Measurements from ENCODE around the gene CTTN. TPM values are rescaled to one million over a fixed set of nuclear protein-coding genes. Genes with fewer than 3 reads are reported as not detected.

Gene CTTN
- 89.0 and 121 TPM in 2 replicates for total RNA-seq (2014; rRNA removed; shearing (Covaris generic))

- in situ Hi-C loops (cut with HindIII; ENCODE audit: low sequenced_read_pairs) = no loop called here
Measured at GRCh38 chr11:70397983-70398833, at the start of gene CTTN. CTTN (plus strand) TSS chr11:70398529; CDS start chr11:70407298, 8,769 bp downstream.

GRCh38 chr11:70348608-70349007 lies 49.7 kb upstream of the CTTN start:
- in situ Hi-C loops (cut with HindIII; ENCODE audit: low sequenced_read_pairs) = no loop called here
- DNase-seq (ENCODE audit: low spot score) = no peak

More at GRCh38 chr11:70397983-70398833, at the start of gene CTTN:
- peak; percentile 74 for DNase-seq (ENCODE audit: low spot score)

GRCh38 chr11:70351646-70352045 lies 46.7 kb upstream of the CTTN start:
- in situ Hi-C loops (cut with HindIII; ENCODE audit: low sequenced_read_pairs) = no loop called here
- DNase-seq (ENCODE audit: low spot score) = no peak

DNA sequence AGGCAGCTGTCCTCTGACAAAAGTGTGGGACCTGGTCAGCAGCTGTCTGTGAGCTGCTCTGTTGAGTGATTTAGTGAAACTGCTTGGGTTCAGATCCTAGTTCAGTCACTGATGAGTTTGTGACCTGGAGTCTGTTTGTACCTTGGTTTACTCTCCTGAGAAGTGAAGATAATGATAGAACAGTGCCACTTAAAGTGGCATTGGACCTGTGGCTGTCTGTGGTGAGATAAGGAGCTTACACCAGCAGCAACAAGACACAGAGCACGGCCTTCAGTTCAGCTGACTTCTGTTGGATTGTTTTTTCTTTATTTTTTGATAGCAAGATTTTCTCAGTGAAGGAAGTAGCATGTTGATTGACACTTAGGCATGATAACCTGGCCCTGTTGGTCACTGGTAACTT lies 46.2 kb upstream of the CTTN start:
- in situ Hi-C loops (cut with HindIII; ENCODE audit: low sequenced_read_pairs) = no loop called here

GRCh38 chr11:70352601-70353000 lies 45.7 kb upstream of the CTTN start:
- in situ Hi-C loops (cut with HindIII; ENCODE audit: low sequenced_read_pairs) = no loop called here

More for the DNA sequence above, 46.2 kb upstream of the CTTN start:
- no peak for DNase-seq (ENCODE audit: low spot score)

DNA sequence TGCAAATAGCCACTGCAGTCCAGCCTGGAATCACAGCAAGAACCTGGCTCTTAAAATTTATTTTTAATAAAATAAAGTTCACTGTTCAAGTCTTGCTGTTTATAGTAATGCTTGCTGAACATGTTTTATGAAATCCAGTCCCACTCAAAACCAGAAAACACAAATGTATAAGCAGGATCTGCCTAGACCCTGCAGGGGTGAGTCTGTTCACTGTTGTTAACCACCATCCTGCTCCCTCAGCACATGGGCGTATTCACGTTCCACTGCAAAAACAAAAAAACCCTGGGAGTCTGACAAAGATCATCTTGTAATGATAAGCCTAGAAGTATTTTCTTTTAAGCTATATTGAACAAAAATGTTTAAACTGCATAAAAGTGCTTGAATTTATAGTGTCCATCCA lies 45.0 kb upstream of the CTTN start:
- DNase-seq (ENCODE audit: low spot score) = no peak
- in situ Hi-C loops (cut with HindIII; ENCODE audit: low sequenced_read_pairs) = no loop called here

More at GRCh38 chr11:70352601-70353000, 45.7 kb upstream of the CTTN start:
- DNase-seq (ENCODE audit: low spot score) = no peak

DNA sequence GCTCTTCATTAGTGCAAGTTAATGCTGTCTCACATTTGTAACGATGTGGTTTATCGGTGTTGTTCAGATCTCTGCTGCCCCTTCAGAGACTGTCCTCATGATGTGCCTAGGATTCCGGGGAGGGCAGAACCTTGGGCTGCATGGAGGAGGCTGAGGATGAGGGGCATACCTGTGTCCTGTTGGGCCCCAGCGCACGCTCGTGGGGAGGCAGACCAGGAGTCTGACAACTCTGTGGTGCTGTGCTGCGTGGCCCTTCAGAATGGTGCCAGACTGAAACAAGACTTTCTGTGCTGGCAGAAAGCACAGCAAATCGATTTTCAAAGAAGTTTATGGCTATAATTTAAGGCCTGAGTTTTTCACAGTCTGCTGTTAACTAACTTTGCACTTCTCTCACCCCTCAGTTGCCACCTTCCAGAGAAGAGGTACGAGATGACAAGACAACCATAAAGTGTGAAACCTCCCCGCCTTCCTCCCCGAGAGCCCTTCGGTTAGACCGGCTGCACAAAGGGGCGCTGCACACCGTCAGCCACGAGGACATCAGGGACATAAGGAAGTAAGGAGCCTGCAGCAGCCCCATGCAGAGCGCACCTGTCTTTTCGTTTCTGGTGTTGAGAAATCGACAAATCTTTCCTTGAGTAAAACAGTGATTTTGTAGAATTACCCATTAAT lies 44.3 kb upstream of the CTTN start:
- in situ Hi-C loops (cut with HindIII; ENCODE audit: low sequenced_read_pairs) = no loop called here
- no peak for DNase-seq (ENCODE audit: low spot score)

GRCh38 chr11:70354629-70355028 lies 43.7 kb upstream of the CTTN start:
- in situ Hi-C loops (cut with HindIII; ENCODE audit: low sequenced_read_pairs) = no loop called here
- DNase-seq (ENCODE audit: low spot score) = no peak

DNA sequence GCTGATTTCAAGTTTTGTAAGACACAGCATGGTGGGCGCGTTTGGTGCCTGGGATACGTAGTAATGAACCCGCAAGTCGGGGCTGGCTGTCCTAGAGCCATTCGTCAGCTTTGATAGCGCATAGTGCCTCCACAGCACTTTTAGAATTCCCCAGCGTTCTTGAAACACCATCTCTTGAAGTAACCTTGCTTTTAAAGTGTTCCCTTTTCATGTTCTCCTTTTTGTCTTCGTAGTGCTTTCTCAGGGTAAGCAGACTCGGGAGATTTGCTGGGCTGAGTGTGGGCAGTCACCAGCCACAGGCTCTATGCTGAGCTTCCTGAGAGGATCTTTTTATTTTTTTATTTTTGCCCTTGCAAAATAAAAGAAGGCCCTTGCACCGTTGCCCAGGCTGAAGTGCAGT lies 39.6 kb upstream of the CTTN start:
- in situ Hi-C loops (cut with HindIII; ENCODE audit: low sequenced_read_pairs) = no loop called here
- DNase-seq (ENCODE audit: low spot score) = no peak

GRCh38 chr11:70359451-70360205 lies 38.7 kb upstream of the CTTN start:
- in situ Hi-C loops (cut with HindIII; ENCODE audit: low sequenced_read_pairs) = no loop called here

DNA sequence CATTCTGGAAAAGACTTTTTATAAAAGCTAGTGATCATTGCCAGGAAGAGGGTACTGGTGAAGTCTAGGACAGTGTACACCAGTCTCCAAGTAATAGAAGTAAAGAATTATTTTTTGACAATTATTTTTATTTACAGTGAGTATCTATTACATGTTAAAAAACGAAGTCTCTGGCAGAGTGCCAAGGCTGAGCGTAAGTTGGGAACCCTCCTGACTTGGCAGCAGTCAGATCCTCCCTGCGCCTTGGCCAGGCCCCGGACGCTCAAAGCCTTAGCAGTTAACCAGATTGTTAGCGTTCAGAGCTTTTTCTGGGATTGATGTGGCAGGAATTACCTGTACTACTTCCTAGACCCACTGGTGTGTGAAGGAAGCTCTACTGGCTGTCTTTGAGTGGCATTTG lies 38.1 kb upstream of the CTTN start:
- in situ Hi-C loops (cut with HindIII; ENCODE audit: low sequenced_read_pairs) = no loop called here
- no peak for DNase-seq (ENCODE audit: low spot score)

More at GRCh38 chr11:70359451-70360205, 38.7 kb upstream of the CTTN start:
- DNase-seq (ENCODE audit: low spot score) = no peak

- in situ Hi-C loops (cut with HindIII; ENCODE audit: low sequenced_read_pairs) = no loop called here
- DNase-seq (ENCODE audit: low spot score) = no peak
Measured at GRCh38 chr11:70364178-70364577, 34.2 kb upstream of the CTTN start.

DNA sequence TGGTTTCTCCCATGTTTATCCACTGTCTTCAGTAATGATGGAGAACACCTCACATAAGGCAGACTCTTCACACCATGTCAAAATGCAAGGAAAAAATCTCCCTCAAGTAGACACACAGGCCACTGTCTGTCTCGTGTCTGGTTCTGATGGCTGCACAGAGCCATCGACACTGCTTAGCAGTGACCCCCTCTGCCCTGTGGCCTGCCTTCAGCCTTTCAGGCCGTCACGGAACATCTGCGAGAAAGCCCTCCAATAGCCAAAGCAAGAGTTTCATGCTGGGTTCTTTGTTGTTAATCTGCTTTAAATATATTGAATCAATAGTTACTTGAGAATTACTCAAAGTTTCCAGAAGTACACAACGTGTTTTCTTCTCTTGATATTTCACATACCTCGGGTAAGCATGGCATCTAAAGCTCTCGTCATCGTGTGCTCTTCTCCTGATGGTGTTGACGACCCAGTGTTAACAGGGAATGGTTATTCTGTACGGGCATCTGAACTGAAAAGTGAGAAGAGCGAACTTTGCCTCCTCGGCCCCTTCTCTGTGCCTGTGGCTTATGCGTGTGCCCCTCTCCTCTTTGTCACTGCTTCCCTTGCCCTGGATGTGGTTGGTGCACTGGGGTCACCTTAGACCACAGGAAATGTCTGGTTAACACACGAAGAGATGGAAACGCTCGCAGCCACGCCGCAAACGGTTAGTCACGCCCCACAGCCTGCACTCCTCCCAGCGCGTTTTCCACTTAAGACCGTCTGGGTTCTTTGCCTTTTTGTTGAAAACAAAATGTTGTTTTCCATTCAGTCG lies 33.4 kb upstream of the CTTN start:
- no peak for DNase-seq (ENCODE audit: low spot score)
- in situ Hi-C loops (cut with HindIII; ENCODE audit: low sequenced_read_pairs) = no loop called here

DNA sequence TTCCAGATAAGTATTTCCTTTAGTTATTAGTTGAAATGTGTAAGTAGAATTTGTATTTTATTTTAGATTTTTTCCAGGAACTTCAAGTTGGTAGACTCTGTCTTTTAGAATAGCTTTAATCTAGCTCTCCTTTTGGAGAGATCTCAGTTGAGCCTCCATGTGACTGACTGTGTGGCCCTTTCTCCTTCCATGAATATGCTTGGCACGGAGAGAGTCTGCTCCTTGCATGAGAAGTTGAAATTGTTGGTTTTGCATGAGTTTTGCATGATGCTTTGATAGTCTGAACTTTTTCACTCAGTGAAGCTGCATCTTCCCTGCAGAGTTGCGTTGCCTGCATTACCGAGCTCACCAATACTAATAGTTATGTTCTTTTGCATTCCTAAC lies 32.8 kb upstream of the CTTN start:
- in situ Hi-C loops (cut with HindIII; ENCODE audit: low sequenced_read_pairs) = no loop called here
- no peak for DNase-seq (ENCODE audit: low spot score)

- in situ Hi-C loops (cut with HindIII; ENCODE audit: low sequenced_read_pairs) = no loop called here
- peak; percentile 60 for DNase-seq (ENCODE audit: low spot score)
Measured at GRCh38 chr11:70367071-70367470, 31.3 kb upstream of the CTTN start.

DNA sequence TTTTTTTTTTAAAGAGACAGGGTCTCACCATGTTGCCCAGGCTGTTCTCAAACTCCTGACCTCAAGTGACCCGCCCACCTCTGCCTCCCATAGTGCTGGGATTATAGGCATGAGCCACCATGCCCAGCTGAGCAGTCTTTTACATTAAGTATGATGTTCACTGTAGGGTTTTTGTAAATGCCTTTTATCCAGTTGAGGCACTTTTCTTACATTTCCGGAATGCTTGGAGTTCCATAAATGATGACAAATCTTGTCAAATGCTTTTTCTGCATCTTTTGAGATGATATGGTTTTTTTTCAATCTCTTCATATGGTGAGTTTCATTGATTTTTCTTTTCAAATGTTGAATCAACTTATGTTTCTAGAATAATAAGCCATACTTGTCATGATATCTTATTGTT lies 29.4 kb upstream of the CTTN start:
- in situ Hi-C loops (cut with HindIII; ENCODE audit: low sequenced_read_pairs) = no loop called here
- DNase-seq (ENCODE audit: low spot score) = no peak

GRCh38 chr11:70371241-70371640 lies 27.1 kb upstream of the CTTN start:
- DNase-seq (ENCODE audit: low spot score) = no peak
- in situ Hi-C loops (cut with HindIII; ENCODE audit: low sequenced_read_pairs) = no loop called here

- DNase-seq (ENCODE audit: low spot score) = no peak
- in situ Hi-C loops (cut with HindIII; ENCODE audit: low sequenced_read_pairs) = no loop called here
Measured at GRCh38 chr11:70372076-70372475, 26.3 kb upstream of the CTTN start.

DNA sequence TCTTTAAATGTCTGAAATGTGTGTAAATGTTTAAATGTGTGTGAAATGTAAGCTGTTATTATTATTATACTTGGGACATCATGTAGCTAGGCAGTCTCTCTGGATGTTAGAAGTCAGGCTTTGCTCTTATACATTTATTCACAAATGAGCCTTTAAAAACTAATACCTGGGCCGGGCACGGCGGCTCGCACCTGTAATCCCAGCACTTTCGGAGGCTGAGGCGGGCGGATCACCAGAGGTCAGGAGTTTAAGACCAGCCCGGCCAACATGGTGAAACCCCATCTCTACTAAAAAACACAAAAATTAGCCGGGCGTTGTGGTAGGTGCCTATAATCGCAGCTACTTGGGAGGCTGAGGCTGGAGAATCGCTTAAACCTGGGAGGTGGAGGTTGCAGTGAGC lies 21.7 kb upstream of the CTTN start:
- in situ Hi-C loops (cut with HindIII; ENCODE audit: low sequenced_read_pairs) = no loop called here
- no peak for DNase-seq (ENCODE audit: low spot score)

All from G401 (cell line).